T-helper 1 cell treated with Interleukin-12 subunit alpha and Interleukin-12 subunit beta and Interleukin-4 antibody, amounts not matched to agents 30 μg/mL and 1 μg/mL, for 36 hours (primary cell): ENCODE data around the gene GTSE1.
A peak's percentile ranks its signal among the peaks of the same experiment; 100 is the strongest.
"Not testable (repeated sequence)": the region's sequence is repeated elsewhere in the genome, so short reads cannot be mapped to it uniquely, and the experiment has no call there.

ENCODE experiments used
- H3K27ac Mint-ChIP-seq: one replicate; pipeline ENCODE4 v1.8.0; 2021; ENCODE audit warnings: mild to moderate bottlenecking, mixed read lengths
- H3K27me3 Mint-ChIP-seq: one replicate; pipeline ENCODE4 v1.8.0; 2021; ENCODE audit warnings: low read depth, mixed read lengths
- H3K36me3 Mint-ChIP-seq: one replicate; pipeline ENCODE4 v1.8.0; 2021; ENCODE audit warnings: low read depth, mixed read lengths
- H3K4me1 Mint-ChIP-seq: one replicate; pipeline ENCODE4 v1.8.0; 2021; ENCODE audit warnings: low read depth, mixed read lengths
- H3K4me3 Mint-ChIP-seq: one replicate; pipeline ENCODE4 v1.8.0; 2021; ENCODE audit warnings: mild to moderate bottlenecking, moderate library complexity, mixed read lengths
- H3K9me3 Mint-ChIP-seq: one replicate; pipeline ENCODE4 v1.8.0; 2021; ENCODE audit warnings: mixed read lengths

The GTSE1 gene, protein sequence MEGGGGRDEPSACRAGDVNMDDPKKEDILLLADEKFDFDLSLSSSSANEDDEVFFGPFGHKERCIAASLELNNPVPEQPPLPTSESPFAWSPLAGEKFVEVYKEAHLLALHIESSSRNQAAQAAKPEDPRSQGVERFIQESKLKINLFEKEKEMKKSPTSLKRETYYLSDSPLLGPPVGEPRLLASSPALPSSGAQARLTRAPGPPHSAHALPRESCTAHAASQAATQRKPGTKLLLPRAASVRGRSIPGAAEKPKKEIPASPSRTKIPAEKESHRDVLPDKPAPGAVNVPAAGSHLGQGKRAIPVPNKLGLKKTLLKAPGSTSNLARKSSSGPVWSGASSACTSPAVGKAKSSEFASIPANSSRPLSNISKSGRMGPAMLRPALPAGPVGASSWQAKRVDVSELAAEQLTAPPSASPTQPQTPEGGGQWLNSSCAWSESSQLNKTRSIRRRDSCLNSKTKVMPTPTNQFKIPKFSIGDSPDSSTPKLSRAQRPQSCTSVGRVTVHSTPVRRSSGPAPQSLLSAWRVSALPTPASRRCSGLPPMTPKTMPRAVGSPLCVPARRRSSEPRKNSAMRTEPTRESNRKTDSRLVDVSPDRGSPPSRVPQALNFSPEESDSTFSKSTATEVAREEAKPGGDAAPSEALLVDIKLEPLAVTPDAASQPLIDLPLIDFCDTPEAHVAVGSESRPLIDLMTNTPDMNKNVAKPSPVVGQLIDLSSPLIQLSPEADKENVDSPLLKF

GRCh38 chr22:46296257-46297150 is at the start of gene GTSE1:
TSS of gene GTSE1 (plus strand) at chr22:46296870. CDS start at chr22:46297401, 531 bp downstream.
- Mint-ChIP-seq H3K36me3 (peaks cover 38% of the 10 kb centered on the region), H3K4me1 (peaks cover 37% of the 10 kb centered on the region), H3K27ac (peak within 1 kb of the TSS; percentile 94), H3K9me3 (peaks cover 4% of the 10 kb centered on the region), H3K27me3 (no peaks in the 10 kb centered on the region), H3K4me3 (peak within 1 kb of the TSS; percentile 93)

DNA sequence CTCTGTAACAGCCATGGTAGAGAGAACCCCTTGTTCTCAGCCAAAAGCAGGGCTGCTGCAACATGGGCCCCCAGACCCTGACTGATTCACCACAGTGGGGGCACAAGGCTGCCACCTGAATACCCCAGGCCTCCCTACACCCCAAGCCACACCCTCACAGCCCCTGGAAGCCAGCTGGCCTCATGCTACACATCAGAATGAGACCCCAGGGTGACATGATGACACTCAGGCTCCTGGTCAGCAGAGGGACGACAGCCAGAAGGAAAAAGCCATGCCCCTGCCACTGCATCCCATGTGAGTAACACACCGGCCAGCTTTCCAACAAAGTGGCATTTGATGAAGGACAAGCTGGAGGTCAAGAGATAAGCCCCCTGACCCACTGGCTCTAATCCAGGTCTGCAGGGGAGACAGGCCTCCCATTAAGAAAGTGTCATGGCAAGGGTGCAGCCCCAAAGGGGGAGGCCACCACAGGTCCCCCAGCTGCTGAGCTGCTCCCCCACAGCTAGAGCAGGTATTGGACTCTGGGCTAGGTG is 49.2 kb upstream of the GTSE1 start:
- no peaks in the 10 kb centered on the region for H3K27me3 Mint-ChIP-seq
- H3K4me1 Mint-ChIP-seq, result peaks cover 16% of the 10 kb centered on the region
- H3K27ac Mint-ChIP-seq, result no peak overlapping the region
- no peak overlapping the region for H3K4me3 Mint-ChIP-seq
- H3K9me3 Mint-ChIP-seq, result no peaks in the 10 kb centered on the region
- peaks cover 11% of the 10 kb centered on the region for H3K36me3 Mint-ChIP-seq

- Mint-ChIP-seq H3K9me3 (no peaks in the 10 kb centered on the region), H3K27ac (peak within 1 kb of the TSS; percentile 86), H3K27me3 (no peaks in the 10 kb centered on the region), H3K4me1 (peaks cover 24% of the 10 kb centered on the region), H3K36me3 (peaks cover 13% of the 10 kb centered on the region), H3K4me3 (peak within 1 kb of the TSS; percentile 89)
Measured at GRCh38 chr22:46250035-46250782, 46.5 kb upstream of the GTSE1 start, which contains the start of gene CDPF1. TSS of gene CDPF1 (minus strand) at chr22:46250293. CDS start at chr22:46248284, 2,009 bp downstream.

- no peaks in the 10 kb centered on the region for H3K9me3 Mint-ChIP-seq
Measured at GRCh38 chr22:46250783-46251125, 45.9 kb upstream of the GTSE1 start.

GRCh38 chr22:46251266-46251665 is 45.4 kb upstream of the GTSE1 start:
- peak overlapping the region; percentile 89 for H3K4me3 Mint-ChIP-seq
- peaks cover 9% of the 10 kb centered on the region for H3K36me3 Mint-ChIP-seq
- H3K9me3 Mint-ChIP-seq, result no peaks in the 10 kb centered on the region
- H3K27me3 Mint-ChIP-seq, result peaks cover 2% of the 10 kb centered on the region
- peak overlapping the region; percentile 86 for H3K27ac Mint-ChIP-seq
- H3K4me1 Mint-ChIP-seq, result peaks cover 24% of the 10 kb centered on the region

More at GRCh38 chr22:46250783-46251125, 45.9 kb upstream of the GTSE1 start:
- Mint-ChIP-seq H3K27me3 (no peaks in the 10 kb centered on the region), H3K36me3 (peaks cover 10% of the 10 kb centered on the region), H3K4me3 (peak overlapping the region; percentile 89), H3K4me1 (peaks cover 24% of the 10 kb centered on the region), H3K27ac (peak overlapping the region; percentile 86)

- H3K27me3 Mint-ChIP-seq, result peaks cover 8% of the 10 kb centered on the region
- H3K9me3 Mint-ChIP-seq, result no peaks in the 10 kb centered on the region
- H3K4me3 Mint-ChIP-seq, result peak overlapping the region; percentile 89
- peak overlapping the region; percentile 86 for H3K27ac Mint-ChIP-seq
- H3K36me3 Mint-ChIP-seq, result peaks cover 7% of the 10 kb centered on the region
- H3K4me1 Mint-ChIP-seq, result peaks cover 24% of the 10 kb centered on the region
Measured at GRCh38 chr22:46251816-46252380, 44.8 kb upstream of the GTSE1 start.

DNA sequence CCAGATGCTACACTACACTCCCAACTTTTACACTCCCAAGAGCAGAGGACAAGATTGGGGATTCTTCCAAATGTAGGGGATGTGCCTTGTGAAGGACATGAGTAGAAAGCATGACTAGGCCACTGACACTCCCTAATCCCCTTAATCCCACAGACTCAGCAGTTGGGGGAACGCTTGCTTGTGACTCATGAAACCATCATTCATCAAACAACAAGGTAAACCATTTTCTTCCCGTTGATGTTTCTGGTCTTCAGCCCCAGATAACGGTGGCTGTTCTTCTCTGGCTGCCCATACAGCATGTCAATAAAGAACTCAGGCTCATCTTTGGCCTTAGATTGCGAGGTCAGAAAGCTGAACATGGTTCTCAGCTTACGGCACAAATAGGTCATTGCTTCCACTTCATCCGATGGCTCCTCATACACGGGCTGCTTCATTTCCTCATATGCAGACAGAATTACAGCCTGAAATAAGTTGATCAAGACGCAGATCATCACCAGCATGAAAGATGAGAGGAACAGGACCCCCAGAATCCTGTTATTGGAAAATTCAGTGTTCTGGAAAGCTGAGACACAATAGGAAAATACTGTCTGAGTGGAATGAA is 40.2 kb upstream of the GTSE1 start:
- H3K4me1 Mint-ChIP-seq, result peaks cover 15% of the 10 kb centered on the region
- H3K4me3 Mint-ChIP-seq, result no peak overlapping the region
- no peaks in the 10 kb centered on the region for H3K9me3 Mint-ChIP-seq
- H3K27ac Mint-ChIP-seq, result no peak overlapping the region
- H3K36me3 Mint-ChIP-seq, result peaks cover 7% of the 10 kb centered on the region
- H3K27me3 Mint-ChIP-seq, result peaks cover 53% of the 10 kb centered on the region

DNA sequence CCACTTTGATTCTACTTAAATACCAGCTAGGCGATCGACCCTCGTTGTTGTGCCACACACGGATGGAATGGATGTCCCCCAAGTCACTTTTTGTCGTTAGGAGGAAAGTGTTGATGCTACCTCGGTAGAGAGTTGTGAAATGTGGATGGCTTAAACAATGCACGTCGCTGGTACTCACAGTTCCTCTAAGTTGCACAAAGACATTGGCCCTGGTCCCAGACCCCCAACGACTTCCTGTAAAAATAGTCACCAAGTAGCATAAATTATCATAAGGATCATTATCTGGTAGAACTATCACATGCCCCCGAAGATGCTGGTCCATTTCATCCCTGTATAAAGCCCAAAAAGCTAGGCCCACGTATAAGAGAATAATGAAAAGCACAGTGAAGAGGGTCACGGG is 37.3 kb upstream of the GTSE1 start:
- Mint-ChIP-seq H3K4me1 (peaks cover under 1% of the 10 kb centered on the region), H3K9me3 (no peaks in the 10 kb centered on the region), H3K36me3 (peaks cover 5% of the 10 kb centered on the region), H3K4me3 (no peak overlapping the region), H3K27ac (no peak overlapping the region), H3K27me3 (peaks cover 76% of the 10 kb centered on the region)

GRCh38 chr22:46260038-46260437 is 36.6 kb upstream of the GTSE1 start:
- Mint-ChIP-seq H3K4me1 (no peaks in the 10 kb centered on the region), H3K36me3 (peaks cover 2% of the 10 kb centered on the region), H3K27ac (no peak overlapping the region), H3K27me3 (peaks cover 80% of the 10 kb centered on the region), H3K9me3 (no peaks in the 10 kb centered on the region), H3K4me3 (no peak overlapping the region)

DNA sequence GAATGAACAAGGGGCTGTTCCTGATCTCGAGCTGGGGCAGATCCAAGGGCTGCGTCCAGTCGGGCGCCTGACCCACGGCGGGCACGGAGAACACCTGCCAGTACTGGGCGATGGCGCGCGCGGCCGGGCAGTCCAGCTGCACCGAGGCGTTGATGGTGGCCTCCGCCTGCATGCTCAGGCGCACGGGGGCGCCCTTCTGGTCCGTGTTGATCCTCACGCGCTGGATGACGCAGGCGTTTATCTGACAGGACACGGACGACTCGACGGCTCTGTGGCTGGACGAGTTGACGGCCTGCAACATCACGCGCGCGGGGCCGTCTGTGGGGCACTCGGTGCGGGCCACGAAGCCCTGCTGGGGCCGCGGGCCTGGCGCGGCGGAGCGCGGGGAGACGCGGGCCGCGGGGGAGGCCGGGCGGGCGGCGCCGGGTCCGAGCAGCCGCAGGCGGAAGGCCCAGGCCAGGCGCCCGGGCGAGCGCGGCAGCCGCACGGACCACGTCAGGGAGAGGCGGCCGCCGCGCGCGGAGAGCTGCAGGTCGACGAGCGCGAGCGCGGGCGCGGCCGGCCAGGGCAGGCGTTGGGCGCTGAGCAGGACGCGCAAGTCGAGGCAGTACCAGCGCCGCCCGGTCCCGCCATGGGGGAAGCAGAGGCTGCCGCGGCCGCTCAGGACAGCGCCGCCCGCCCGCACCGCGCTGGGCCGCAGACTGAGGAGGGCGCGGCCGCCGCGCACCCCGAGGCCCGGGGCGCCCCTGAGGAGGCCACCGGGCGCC is 34.0 kb upstream of the GTSE1 start:
- Mint-ChIP-seq H3K27ac (no peak overlapping the region), H3K4me3 (no peak overlapping the region), H3K36me3 (peaks cover 9% of the 10 kb centered on the region), H3K27me3 (peaks cover 85% of the 10 kb centered on the region), H3K9me3 (peaks cover 13% of the 10 kb centered on the region), H3K4me1 (peaks cover 3% of the 10 kb centered on the region)

DNA sequence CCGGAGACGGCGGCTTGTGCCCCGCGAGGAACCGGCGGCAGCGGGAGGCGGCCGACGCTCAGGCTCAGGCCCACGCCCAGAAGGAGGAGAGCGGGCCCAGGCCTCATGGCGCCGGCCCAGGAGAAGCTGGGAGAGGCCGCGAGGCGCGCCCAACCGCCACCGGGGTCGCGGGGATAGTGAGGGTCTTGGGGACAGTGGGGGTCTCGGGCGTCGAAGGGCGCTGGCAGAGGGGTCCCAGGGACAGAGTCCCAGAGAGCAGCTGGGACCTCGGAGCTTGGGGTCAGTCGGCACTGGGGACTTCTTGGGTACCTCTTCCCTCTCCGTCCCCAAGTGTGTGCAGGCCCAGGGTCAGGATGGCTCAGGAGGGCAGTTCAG is 33.5 kb upstream of the GTSE1 start, which contains the start of gene PKDREJ:
Gene PKDREJ, minus strand, starts transcription at position 128 of the 375 bp plus-strand sequence. Its CDS starts 21 bp downstream, at position 107.
- H3K9me3 Mint-ChIP-seq, result peaks cover 13% of the 10 kb centered on the region
- peaks cover 9% of the 10 kb centered on the region for H3K36me3 Mint-ChIP-seq
- H3K4me1 Mint-ChIP-seq, result peaks cover 4% of the 10 kb centered on the region
- H3K4me3 Mint-ChIP-seq, result peak within 1 kb of the TSS; percentile 62
- H3K27me3 Mint-ChIP-seq, result peaks cover 79% of the 10 kb centered on the region
- H3K27ac Mint-ChIP-seq, result no peak within 1 kb of the TSS

DNA sequence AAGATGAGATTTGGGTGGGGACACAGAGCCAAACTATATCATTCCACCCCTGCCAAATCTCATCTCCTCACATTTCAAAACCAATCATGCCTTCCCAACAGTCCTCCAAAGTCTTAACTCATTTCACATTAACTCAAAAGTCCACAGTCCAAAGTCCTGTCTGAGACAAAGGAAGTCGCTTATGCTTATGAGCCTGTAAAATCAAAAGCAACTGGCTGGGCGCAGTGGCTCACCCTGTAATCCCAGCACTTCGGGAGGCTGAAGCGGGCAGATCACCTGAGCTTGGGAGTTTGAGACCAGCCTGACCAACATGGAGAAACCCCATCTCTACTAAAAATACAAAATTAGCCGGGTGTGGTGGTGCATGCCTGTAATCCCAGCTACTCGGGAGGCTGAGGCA is 32.1 kb upstream of the GTSE1 start:
- peaks cover 13% of the 10 kb centered on the region for H3K9me3 Mint-ChIP-seq
- H3K27me3 Mint-ChIP-seq, result peaks cover 66% of the 10 kb centered on the region
- not testable (repeated sequence) for H3K4me3 Mint-ChIP-seq, H3K4me1 Mint-ChIP-seq, H3K36me3 Mint-ChIP-seq, H3K27ac Mint-ChIP-seq
